ENCODE measurements around the gene PODN.

- TF ChIP-seq CTCF (IDR thresholded peaks at IDR 0.05) (no peak), POLR2A (IDR thresholded peaks at IDR 0.05) (no peak)
Measured at GRCh38 chr1:53116933-53117600, 55.1 kb downstream of the PODN start.

All from body of pancreas (tissue), 4 donors.